Breast epithelium (tissue), 3 donors: ENCODE measurements around the gene QRFP.

ENCODE experiments used
- POLR2A ChIP-seq: fragments of 450-650 bp; IDR thresholded peaks from one replicate; pipeline ENCODE4 v1.6.1; 2016; ENCODE audit warnings: antibody characterized with exemption, mild to moderate bottlenecking, moderate library complexity
- POLR2AphosphoS5 ChIP-seq, 3 donors: sonication (generic); formaldehyde crosslinking; IDR thresholded peaks; one replicate each; pipeline ENCODE4 v1.6.1; 2017; ENCODE audit warnings: antibody characterized with exemption in 3 of 3
- TF ChIP-seq, protein P1 (sequence below), 3 donors: fragments of 450-650 bp; IDR thresholded peaks; one replicate each; pipeline ENCODE4 v1.5.1; 2016 to 2017; ENCODE audit warnings: antibody characterized with exemption in 3 of 3, mild to moderate bottlenecking in 3 of 3, moderate library complexity in 3 of 3

DNA sequence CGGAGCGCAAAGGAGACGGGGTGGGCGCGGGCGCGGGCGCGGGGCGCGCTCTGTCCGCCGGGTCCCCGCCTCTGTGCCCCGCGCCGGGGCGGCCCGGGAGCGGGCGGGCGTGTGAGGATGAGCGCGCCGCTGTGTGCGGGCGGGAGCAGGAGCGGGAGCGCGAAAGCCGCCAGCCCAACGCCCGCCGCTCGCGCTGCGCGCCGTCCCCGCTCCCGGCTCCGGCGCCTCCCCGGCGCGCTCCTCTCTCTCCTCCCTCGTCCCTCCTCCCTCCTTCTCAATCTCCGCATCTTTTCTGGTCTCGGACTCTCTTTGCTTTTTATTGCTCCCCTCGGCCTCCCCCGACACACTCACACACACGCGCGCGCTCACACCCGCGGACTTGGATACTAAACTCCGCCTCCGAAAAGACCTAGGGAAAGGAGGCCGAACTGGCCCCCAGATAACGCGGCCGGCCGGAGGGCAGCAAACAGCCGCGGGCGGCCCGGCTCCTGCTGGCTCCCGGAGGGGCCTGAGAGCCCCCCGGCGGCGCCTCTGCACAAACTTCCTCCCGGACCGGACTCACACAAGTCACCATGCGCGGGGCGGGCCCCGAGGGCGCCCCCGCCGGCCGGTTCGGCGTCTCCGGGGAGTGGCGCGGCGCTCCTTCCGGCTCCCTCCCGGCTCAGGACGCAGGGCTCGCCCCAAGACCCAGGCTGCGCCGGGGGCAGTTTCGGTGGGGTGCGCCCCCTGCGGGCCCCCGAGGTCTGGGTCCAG lies 42.2 kb upstream of the QRFP start, which contains the start of gene FIBCD1:
- TF ChIP-seq, protein P1, sequence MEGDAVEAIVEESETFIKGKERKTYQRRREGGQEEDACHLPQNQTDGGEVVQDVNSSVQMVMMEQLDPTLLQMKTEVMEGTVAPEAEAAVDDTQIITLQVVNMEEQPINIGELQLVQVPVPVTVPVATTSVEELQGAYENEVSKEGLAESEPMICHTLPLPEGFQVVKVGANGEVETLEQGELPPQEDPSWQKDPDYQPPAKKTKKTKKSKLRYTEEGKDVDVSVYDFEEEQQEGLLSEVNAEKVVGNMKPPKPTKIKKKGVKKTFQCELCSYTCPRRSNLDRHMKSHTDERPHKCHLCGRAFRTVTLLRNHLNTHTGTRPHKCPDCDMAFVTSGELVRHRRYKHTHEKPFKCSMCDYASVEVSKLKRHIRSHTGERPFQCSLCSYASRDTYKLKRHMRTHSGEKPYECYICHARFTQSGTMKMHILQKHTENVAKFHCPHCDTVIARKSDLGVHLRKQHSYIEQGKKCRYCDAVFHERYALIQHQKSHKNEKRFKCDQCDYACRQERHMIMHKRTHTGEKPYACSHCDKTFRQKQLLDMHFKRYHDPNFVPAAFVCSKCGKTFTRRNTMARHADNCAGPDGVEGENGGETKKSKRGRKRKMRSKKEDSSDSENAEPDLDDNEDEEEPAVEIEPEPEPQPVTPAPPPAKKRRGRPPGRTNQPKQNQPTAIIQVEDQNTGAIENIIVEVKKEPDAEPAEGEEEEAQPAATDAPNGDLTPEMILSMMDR (IDR thresholded peaks at IDR 0.05), result no peak
- TF ChIP-seq POLR2A (no peak), POLR2AphosphoS5 (IDR thresholded peaks at IDR 0.05) (no peak)
